Measurements from ENCODE around the gene EXOC3. TPM values are rescaled to one million over a fixed set of nuclear protein-coding genes. Genes with fewer than 3 reads are reported as not detected.
A peak's percentile ranks its signal among the peaks of the same experiment; 100 is the strongest.
"Not testable (repeated sequence)": the region's sequence is repeated elsewhere in the genome, so short reads cannot be mapped to it uniquely, and the experiment has no call there.

Gene EXOC3
- total RNA-seq, 2 donors from 2014 or later, result 65.2 to 75.1 TPM

DNA sequence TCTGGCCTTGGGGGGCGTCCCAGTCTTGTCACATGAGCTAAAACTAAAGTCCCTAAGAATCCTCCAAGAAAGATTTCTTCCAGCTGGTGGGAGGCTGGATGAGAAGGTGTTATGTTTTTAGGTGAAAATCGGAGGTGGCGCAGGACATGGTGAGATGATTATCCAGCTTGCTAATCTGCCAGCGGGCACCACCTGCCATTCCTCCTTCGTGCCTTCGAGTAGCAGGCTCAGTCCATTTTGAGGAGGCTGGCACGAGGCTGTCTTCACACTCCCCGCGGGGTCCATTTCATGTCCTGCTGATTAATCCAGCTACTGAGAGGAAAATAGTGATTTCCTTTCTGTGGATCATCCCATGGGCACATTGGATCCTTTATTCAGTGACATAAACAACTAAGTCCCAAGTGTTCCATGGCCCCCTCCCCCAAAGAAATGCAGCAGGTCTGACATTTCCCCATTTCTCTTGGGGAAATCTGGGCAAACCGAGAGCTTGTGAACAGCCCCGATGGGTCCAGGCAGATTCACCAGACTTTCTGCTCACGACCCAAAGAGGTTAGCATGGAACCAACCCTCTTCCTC is 38.2 kb upstream of the EXOC3 start:
- ATAC-seq (no peak), DNase-seq (no peak)
- intact Hi-C loops (cut with DNase I, micrococcal nuclease), result no loop called here

DNA sequence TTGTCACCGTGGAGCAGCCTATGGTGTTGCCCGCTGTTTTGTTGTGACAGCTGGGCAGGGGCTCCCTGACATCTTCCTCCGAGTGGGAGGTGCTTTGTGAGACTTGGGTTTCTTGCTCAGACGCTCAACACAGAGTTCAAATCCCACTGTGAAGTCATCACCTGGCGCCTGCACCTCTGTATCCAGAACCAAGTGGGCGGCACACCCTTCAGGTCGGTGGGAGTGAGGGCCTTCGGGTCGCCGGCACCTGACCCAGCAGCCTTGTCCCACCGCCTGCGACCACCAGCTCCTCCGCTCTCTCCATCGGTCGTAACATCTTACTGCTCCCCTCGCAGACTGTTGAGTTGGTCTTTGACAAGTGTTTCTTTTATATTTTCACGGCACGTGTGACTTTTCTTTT is 37.6 kb upstream of the EXOC3 start:
- no peak for ATAC-seq
- DNase-seq, result no peak
- intact Hi-C loops (cut with DNase I, micrococcal nuclease), result no loop called here

DNA sequence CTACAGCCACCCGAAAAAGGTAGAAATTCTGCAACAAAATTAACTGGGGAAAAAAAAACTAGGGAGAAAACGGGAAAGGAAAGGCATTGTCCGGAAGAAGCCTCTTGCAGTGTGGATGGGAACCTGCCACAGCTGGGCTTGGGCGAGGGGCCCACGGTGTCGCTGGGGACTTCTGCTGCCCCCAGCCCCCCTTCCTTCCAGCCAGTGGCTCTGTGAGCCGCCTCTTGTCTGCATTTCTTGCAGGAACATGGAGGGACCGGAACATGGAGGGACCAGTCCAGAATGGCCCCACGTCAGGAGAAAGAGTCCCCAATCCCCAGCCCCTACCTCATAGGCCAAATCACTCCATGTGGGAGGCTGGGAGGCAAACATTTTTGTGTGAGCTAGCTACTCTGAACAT is 36.9 kb upstream of the EXOC3 start:
- no peak for DNase-seq
- no peak for ATAC-seq
- intact Hi-C loops (cut with DNase I, micrococcal nuclease), result no loop called here

DNA sequence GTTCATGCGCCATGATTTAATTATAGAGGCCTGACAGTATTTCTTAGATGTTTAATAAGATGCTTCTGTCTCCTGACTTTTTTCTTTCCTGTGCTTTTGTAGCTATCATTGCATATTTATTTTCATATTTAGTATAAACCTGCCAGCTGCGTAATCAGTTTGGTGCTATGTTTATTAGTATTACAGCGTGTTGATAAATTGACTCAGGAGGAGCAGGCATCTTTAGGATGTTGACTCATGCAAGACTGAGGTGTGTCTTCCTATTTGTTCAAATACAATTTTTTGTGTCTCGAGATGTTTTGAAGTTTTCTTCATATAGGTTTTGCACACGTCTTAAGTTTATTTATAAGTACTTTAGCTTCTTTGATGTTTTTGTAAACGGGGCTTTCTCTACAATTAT is 35.9 kb upstream of the EXOC3 start:
- intact Hi-C loops (cut with DNase I, micrococcal nuclease), result no loop called here
- DNase-seq, result no peak
- ATAC-seq, result no peak

DNA sequence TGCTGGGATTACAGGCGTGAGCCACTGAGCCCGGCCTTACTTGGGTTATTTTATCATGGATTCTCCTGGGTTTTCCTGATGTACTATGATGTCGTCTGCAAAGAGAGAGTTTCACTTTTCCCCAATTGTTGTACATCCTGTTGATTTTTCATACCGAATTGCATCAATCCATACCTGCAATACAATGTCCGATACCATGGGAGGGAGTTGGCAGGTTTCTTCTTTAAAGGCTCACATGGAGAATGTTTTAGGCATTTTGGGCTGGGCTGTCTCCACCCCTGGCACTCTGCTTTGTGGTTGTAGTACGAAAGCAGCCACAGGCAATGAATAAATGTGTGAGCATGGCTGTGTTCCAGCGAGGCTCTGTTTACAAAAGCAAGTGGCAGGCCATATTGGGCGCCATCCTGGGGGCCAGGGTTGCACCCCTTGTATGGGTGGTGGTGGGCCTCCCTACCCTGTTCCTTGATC is 35.1 kb upstream of the EXOC3 start:
- DNase-seq, result no peak

DNA sequence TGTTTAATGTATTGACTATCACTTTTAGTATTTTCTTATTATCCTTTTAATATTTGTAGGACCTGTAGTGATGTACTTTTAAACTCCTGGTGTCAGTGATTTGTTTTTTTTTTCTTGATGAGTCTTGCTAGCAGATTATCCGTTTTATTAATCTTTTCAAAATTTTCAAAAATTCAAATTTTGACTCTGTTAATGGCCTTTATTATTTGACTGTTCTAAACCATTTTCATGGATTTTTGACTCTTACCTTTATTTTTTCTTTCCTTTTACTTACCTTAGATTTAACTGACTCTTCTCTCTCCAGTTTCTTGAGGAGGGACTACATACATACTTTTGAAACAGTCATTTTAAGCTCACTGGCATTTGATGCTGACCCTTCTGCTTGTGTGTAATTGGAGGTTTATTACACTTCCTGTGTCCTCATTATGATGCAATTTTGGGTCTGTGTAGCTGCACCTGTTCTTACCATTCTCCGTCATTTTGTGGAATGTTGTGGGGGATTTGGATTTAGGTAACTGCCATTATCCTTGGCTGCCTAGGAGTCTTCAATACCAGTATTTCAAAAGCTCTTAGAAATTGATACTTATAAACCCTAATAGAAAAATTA is 32.0 kb upstream of the EXOC3 start:
- ATAC-seq (no peak), DNase-seq (no peak)
- intact Hi-C loops (cut with DNase I, micrococcal nuclease), result no loop called here

More for the DNA sequence above, 35.1 kb upstream of the EXOC3 start:
- no peak for ATAC-seq
- intact Hi-C loops (cut with DNase I, micrococcal nuclease), result no loop called here

DNA sequence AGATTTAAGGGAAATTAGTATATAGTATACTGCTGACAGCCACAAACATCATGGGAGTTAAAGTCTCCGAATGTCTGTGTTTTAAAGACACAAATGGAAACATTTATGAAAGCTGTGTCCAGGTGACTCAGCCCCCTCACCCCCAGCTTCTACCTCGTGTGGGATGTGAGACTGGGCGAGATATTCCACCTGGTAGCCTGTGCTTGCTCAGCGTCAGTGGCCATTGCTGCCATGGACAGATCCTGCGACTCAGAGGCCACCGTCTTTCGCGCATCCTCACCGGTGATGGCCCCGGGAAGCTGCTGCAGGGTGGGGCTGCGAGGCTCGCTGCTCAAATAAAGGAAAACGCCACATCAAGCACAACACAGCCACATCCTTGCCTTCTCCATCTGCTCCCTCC is 31.2 kb upstream of the EXOC3 start:
- no peak for DNase-seq
- intact Hi-C loops (cut with DNase I, micrococcal nuclease), result no loop called here
- no peak for ATAC-seq

DNA sequence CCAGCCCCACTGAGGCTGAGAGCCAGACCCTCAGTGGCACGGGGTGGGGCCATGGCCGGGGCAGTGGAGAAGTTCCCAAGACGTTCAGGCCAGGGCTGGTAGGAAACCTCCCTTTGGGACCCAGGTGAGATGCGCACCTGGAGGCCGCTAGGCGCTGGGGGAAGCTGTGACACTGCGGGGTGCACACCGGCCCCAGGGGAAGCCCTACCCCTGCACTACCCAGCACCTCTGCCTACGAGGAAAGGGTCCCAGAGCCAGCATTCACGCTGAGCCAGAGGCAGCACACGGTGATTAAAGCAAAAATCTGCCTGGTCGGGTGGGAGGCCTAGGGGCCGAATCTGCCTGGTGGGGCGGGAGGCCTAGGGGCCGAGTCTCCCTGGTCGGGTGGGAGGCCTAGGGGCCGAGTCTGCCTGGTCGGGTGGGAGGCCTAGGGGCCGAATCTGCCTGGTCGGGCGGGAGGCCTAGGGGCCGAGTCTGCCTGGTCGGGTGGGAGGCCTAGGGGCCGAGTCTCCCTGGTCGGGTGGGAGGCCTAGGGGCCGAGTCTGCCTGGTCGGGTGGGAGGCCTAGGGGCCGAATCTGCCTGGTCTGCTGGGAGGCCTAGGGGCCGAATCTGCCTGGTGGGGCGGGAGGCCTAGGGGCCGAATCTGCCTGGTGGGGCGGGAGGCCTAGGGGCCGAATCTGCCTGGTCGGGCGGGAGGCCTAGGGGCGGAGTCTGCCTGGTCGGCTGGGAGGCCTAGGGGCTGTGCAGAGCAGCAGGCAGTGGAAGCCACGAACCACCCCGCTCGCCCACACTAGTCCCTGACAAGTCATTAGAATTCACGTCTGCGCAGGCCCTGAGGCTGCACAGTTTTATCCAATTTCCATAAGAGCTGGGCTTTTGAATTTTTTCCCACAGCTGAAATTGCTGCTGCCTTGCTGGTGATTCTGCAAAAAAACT is 27.7 kb upstream of the EXOC3 start:
- intact Hi-C loops (cut with DNase I, micrococcal nuclease); ATAC-seq: not testable (repeated sequence)
- DNase-seq, result peak in 1 of 2 donors; percentile 83

DNA sequence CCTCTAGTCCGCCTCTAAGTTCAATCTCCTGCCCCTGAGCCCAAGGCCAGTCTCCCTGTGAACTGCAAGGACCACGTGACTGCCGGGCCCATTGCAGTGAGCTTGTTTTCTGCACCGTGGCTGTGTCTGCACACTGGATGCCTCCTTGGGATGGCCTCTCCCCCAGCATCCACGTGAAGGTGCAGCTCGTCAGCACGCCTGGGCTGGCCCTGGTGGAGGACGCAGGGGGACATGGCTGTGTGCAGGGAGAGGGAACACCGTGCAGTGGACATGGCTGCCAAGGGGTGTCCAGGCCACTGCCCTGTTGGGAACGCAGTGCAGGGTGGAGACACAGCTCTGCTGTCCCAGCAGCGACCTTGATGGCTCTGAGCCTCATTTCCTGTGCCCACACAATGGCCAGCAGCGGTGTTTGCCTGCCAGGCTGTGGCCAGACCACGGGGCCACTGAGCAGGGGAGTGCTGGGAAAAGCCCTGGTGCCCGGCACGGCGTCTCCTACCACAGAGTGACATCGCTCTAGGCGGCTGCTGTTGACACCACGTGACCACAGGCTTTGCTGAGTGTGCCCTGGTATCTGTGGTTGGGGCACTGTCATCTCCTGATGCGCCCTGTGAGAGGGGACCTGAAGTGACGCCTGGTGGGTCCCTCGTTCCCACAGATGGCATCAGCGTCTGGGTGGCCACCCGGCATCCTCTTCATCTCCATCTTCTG is 26.9 kb upstream of the EXOC3 start:
- intact Hi-C loops (cut with DNase I, micrococcal nuclease), result no loop called here
- ATAC-seq, result no peak
- no peak for DNase-seq

DNA sequence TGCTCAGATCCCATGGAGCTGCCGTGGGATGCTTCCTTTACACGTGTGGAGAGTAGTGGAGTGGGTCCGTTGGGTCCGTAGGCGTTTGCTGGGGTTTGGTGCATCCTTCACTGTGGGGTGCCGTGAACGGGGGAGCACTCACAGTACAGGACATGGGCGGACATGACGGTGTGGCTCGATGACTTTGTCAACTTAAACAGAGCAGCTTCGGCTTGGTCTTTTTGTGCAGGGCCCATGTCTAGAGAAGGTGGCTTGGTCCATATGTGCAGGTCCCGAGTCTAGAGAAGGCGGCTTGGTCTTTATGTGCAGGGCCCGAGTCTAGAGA is 26.4 kb upstream of the EXOC3 start:
- intact Hi-C loops (cut with DNase I, micrococcal nuclease), result no loop called here
- ATAC-seq (no peak), DNase-seq (no peak)

DNA sequence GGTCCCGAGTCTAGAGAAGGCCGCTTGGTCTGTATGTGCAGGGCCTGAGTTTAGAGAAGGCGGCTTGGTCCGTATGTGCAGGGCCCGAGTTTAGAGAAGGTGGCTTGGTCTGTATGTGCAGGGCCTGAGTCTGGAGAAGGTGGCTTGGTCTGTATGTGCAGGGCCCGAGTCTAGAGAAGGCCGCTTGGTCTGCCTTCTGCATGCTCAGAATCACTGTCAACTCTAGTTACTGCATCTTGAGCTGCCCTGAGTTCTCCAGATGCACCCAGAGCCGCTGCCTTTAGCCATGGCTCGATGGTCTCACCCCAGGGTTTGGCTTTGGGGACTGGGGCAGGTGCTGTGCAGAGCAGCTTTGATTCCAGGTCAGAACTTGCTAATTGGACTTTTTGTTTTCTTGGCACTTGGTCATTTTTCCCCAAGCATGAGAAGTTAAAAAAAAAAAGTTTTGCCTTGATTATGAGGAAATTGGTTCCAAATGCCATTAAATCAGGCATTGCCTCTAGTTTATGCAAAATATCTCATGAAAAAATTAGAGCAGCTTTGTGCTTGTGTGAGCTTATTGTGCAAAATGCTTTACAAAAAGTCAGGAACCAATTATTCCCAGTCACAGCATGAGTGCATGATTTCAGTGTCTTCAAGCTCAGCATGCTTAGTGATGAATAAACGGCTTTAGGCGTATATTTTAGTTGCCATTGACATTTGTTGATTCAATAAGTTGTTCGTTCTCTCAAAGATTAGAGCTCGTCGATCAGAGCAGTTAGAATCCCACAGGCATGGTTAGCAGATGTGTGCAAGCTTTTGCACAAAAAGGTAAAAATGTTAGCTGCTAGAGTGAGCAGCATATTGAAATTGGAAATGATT is 25.4 kb upstream of the EXOC3 start:
- DNase-seq (no peak), ATAC-seq (no peak)
- intact Hi-C loops (cut with DNase I, micrococcal nuclease), result no loop called here

DNA sequence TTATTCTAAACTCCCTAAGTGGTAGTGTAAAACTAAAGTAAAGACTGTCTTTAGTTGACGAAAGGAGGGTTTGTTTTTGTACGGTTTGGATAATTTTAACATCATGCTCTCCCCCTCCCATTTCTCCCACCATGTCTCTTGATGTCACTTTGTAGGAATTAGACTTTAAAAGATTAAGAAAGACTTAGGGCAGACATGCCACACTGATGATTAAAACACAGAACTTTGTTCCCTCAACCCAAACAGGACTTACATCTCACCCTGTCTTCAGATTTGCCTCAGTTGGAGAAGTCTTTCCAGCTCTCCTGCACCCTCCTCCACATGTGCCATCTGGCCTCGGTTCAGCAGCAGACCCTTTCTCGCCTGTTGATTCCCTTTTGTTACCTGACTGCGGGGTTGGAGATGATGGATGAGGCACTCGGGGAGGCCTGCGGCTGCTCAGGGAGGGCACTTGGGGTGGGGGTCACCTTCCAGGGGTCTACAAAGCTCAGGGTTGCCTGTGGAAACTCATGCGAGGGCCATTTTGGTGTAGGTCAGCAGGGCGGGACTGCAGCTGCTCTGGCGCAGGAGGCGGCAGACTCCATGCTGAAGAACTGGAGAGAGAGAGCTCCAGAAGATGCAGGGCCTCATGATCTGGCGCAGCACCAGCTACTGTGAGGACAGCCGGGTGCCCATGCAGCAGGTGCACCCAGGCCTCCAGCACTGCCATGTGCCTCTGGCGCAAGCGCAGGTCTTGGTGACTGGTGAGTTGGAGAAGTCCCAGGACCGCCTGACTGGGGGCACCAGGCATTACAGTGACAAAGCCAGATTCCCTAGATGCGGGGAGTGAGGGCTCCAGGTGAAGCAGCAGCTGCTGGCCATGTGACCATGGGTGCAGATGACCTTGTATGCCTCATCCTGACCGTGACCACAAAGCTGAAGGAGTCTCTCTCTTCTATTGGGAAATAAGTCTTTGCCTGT is 24.5 kb upstream of the EXOC3 start:
- no peak for DNase-seq
- intact Hi-C loops (cut with DNase I, micrococcal nuclease), result no loop called here
- no peak for ATAC-seq

DNA sequence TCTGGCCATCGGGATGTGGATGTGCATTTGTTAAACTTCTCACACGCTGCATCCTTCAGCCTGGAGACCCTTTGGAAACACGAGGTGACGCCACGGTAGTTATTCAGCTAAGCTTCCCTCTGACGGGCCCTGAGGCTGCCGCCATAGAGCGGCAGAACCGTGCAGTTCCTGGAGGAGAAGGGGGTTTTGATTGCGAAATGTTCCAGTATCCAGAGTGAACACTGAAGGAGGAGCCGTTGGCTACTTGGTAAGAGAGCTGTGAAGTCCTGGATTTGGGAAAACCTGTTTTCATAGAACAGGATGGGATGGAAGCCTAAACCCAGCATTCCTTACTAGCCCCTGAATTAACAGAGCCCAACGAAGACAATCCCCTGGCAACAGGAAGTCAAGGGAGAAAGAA is 23.0 kb upstream of the EXOC3 start:
- intact Hi-C loops (cut with DNase I, micrococcal nuclease), result no loop called here
- no peak for DNase-seq
- no peak for ATAC-seq

DNA sequence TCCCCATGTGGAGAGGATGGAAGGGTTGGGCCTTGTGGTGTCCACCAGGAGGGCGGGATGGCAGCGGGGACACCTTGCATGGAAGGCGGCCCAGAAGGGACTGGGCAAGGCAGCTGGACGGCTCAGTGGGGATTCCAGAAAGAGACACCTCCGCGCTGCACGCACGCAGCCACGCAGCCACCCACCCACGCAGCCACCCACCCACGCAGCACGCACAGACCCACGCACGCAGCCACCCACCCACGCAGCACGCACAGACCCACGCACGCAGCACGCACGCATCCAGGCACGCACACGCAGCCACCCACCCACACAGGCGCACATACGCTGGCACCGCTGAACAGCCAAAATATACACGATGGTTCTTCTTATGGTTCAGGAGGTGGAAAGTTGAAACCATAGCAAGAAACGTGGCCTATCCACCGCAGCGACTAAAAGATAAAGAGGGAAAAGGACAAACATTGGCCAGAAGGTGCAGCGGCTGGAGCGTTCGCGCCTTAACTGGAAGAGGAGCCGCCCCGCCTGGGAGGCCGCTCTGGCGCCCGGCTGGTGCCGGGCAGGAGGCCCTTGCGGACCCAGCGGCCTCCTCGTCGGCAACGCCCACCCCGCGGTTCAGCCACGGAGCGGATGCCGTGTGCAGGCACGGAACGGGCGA is 22.2 kb upstream of the EXOC3 start:
- intact Hi-C loops (cut with DNase I, micrococcal nuclease), result no loop called here
- DNase-seq (no peak), ATAC-seq (no peak)

DNA sequence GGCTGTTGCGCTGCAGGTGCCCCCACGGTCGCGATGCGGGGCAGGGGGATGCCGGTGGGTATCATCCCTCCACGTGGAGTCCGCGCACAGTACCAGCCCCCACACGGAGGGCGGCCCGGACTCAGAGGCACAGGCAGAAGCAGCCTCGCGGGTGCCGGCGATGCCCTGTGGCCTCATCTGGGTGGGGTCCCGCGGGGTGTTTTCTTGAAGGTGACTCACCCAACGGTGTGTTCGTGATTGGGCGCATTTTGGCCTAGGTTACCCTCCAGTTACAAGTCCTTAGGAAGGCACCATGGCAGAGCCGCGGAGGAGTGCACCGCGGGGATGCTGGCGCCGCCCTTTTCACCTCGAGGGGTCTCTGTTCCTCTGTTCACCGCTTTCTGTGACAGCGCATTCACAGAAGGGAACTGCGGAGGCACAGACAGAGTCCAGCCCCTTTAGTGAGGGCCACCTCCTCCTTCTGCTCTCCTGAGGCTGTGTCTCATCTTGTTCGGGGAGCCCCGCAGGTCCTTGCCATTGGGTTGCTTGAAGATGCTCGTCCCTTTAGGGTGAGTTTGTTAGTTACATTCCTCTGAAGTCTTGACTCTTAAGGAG is 21.6 kb upstream of the EXOC3 start:
- DNase-seq (no peak), ATAC-seq (no peak)
- intact Hi-C loops (cut with DNase I, micrococcal nuclease), result no loop called here

DNA sequence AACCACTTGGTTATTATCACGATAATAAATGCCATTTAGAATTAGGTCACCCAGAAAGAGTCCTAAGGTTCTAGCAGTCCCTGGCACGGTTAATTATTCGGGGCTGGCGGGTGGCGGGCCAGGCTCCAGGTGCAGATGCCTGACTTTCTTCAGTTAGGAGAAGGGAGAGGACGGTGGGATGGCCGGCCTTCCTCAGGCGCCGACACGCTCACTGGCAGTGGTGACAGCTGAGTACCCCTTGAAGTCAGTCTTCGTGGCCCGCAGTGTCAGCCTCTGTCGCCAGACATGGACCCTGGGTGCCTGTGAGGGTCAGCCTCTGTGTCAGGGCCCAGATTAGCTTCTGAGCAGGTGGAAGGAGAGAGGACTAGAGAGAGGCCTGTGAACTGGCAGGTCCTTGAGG is 21.1 kb upstream of the EXOC3 start:
- intact Hi-C loops (cut with DNase I, micrococcal nuclease), result no loop called here
- DNase-seq, result no peak
- no peak for ATAC-seq

Measured in left colon (tissue), 2 donors.